Hepatocyte (in vitro differentiated cells): ENCODE results near the gene NXN. TPM values are rescaled to one million over a fixed set of nuclear protein-coding genes. Genes with fewer than 3 reads are reported as not detected.
"Not testable (repeated sequence)": the region's sequence is repeated elsewhere in the genome, so short reads cannot be mapped to it uniquely, and the experiment has no call there.

Experiments used
- DNase-seq: peaks from one replicate; pipeline ENCODE4 v3.0.0-alpha.2; 2016; ENCODE audit warnings: low spot score
- H2AFZ ChIP-seq: fragments of 200-600 bp; sonication (generic); 2 replicates; pipeline ENCODE4 v1.6.0; 2016; ENCODE audit warnings: antibody characterized with exemption, mild to moderate bottlenecking
- H3K27ac ChIP-seq: fragments of 200-600 bp; sonication (generic); 2 replicates; pipeline ENCODE4 v1.5.1; 2016; ENCODE audit warnings: mild to moderate bottlenecking
- H3K27me3 ChIP-seq: fragments of 200-600 bp; sonication (generic); 2 replicates; pipeline ENCODE4 v1.6.1; 2016
- H3K36me3 ChIP-seq: fragments of 200-600 bp; sonication (generic); replicated peaks from 2 replicates; pipeline ENCODE4 v1.5.1; 2016; ENCODE audit warnings: low read depth; ENCODE audit not compliant: insufficient read depth
- H3K4me1 ChIP-seq: fragments of 200-600 bp; sonication (generic); 2 replicates; pipeline ENCODE4 v1.5.1; 2016; ENCODE audit warnings: mild to moderate bottlenecking, moderate library complexity; ENCODE audit not compliant: insufficient read depth
- H3K4me2 ChIP-seq: fragments of 200-600 bp; sonication (generic); 2 replicates; pipeline ENCODE4 v1.6.0; 2016
- H3K4me3 ChIP-seq: fragments of 200-600 bp; sonication (generic); 2 replicates; pipeline ENCODE4 v1.5.1; 2016; ENCODE audit warnings: mild to moderate bottlenecking
- H3K79me2 ChIP-seq: fragments of 200-600 bp; sonication (generic); 2 replicates; pipeline ENCODE4 v1.6.0; 2017; ENCODE audit warnings: mild to moderate bottlenecking
- H3K9me2 ChIP-seq: fragments of 200-600 bp; sonication (generic); replicated peaks from 2 replicates; pipeline ENCODE4 v1.6.0; 2017; ENCODE audit warnings: mild to moderate bottlenecking; ENCODE audit not compliant: insufficient read depth
- H3K9me3 ChIP-seq: fragments of 200-600 bp; sonication (generic); 2 replicates; pipeline ENCODE4 v1.5.1; 2016; ENCODE audit warnings: low read depth, mild to moderate bottlenecking
- H4K20me1 ChIP-seq: fragments of 200-600 bp; sonication (generic); 2 replicates; pipeline ENCODE4 v1.6.0; 2016; ENCODE audit warnings: mild to moderate bottlenecking; ENCODE audit not compliant: insufficient read depth, poor library complexity, severe bottlenecking
- CTCF ChIP-seq: fragments of 200-600 bp; sonication (generic); IDR thresholded peaks from 2 replicates; pipeline ENCODE4 v1.5.1; 2016; ENCODE audit warnings: antibody characterized with exemption, mild to moderate bottlenecking; ENCODE audit not compliant: poor library complexity
- EZH2 ChIP-seq: fragments of 200-600 bp; sonication (generic); IDR thresholded peaks from 2 replicates; pipeline ENCODE4 v1.6.1; 2016; ENCODE audit warnings: antibody characterized with exemption, mild to moderate bottlenecking, borderline replicate concordance
- EZH2phosphoT487 ChIP-seq: fragments of 200-600 bp; sonication (generic); IDR thresholded peaks from one replicate; pipeline ENCODE4 v1.6.1; 2018; ENCODE audit warnings: antibody characterized with exemption, mild to moderate bottlenecking, low read depth, moderate library complexity; ENCODE audit not compliant: unreplicated experiment, severe bottlenecking
- WGBS: methylation state at CpG from one replicate; pipeline ENCODE4 v1.1.6; 2016; ENCODE audit warnings: low lambda C conversion rate; ENCODE audit errors: missing lambda C conversion rate; 5-methylcytosine and 5-hydroxymethylcytosine counted together
- polyA plus RNA-seq: library from polyadenylated mRNA; unstranded; fragments of >200 nt; fragmentation: Nextera tagmentation; extraction: Ambion mirVana; gene quantifications from 2 replicates; pipeline ENCODE4 v1.2.1, GENCODE V29; 2016
- total RNA-seq: library from RNA; depleted of rRNA; stranded (reverse); fragments of >200 nt; gene quantifications from 2 replicates; pipeline ENCODE4 v1.2.3, GENCODE V29; 2014

NXN gene
- total and polyA plus RNA-seq, 2 experiments from 2014 or later = 55.0 to 74.1 TPM

- no peaks in the 10 kb centered on the region for H3K9me2 ChIP-seq
- H3K9me3 ChIP-seq = no peaks in the 10 kb centered on the region
- 60% methylated on average over 30 of the region's 30 CpGs for WGBS
- peaks cover 73% of the 10 kb centered on the region for H3K79me2 ChIP-seq
- H3K4me3 ChIP-seq = no peak overlapping the region
- H3K27ac ChIP-seq = peak overlapping the region; percentile 85
- H3K27me3 ChIP-seq = no peaks in the 10 kb centered on the region
- H4K20me1 ChIP-seq = peaks cover 3% of the 10 kb centered on the region
- peaks cover 4% of the 10 kb centered on the region for H3K4me1 ChIP-seq
- H2AFZ ChIP-seq = no peak overlapping the region
- H3K36me3 ChIP-seq = no peaks in the 10 kb centered on the region
- TF ChIP-seq EZH2 (no peak), CTCF (no peak), EZH2phosphoT487 (no peak)
- peak overlapping the region; percentile 62 for H3K4me2 ChIP-seq
- peak; percentile 68 for DNase-seq
Observed at GRCh38 chr17:869567-870525, 109.7 kb downstream of the NXN start.

GRCh38 chr17:869086-869485, 110.5 kb downstream of the NXN start:
- H3K9me3 ChIP-seq = no peaks in the 10 kb centered on the region
- H3K4me1 ChIP-seq = peaks cover 4% of the 10 kb centered on the region
- peak; percentile 61 for DNase-seq
- peaks cover 70% of the 10 kb centered on the region for H3K79me2 ChIP-seq
- H3K27me3 ChIP-seq = no peaks in the 10 kb centered on the region
- H4K20me1 ChIP-seq = peaks cover 3% of the 10 kb centered on the region
- TF ChIP-seq CTCF (no peak), EZH2phosphoT487 (no peak), EZH2 (no peak)
- H2AFZ ChIP-seq = no peak overlapping the region
- peak overlapping the region; percentile 62 for H3K4me2 ChIP-seq
- H3K9me2 ChIP-seq = no peaks in the 10 kb centered on the region
- H3K27ac ChIP-seq = peak overlapping the region; percentile 85
- WGBS = 58% methylated on average over 7 of the region's 7 CpGs
- H3K4me3 ChIP-seq = no peak overlapping the region
- no peaks in the 10 kb centered on the region for H3K36me3 ChIP-seq

GRCh38 chr17:867896-868489, 111.6 kb downstream of the NXN start:
- Histone ChIP-seq H3K4me2 (no peak overlapping the region), H3K27me3 (no peaks in the 10 kb centered on the region), H3K9me3 (no peaks in the 10 kb centered on the region), H3K27ac (peak overlapping the region; percentile 85), H3K9me2 (no peaks in the 10 kb centered on the region), H2AFZ (no peak overlapping the region), H3K36me3 (no peaks in the 10 kb centered on the region), H3K79me2 (peaks cover 65% of the 10 kb centered on the region), H4K20me1 (peaks cover 3% of the 10 kb centered on the region), H3K4me3 (no peak overlapping the region), H3K4me1 (peaks cover 4% of the 10 kb centered on the region)
- 88% methylated on average over 13 of the region's 13 CpGs for WGBS
- no peak for DNase-seq
- no peak for TF ChIP-seq EZH2
- no peak for TF ChIP-seq EZH2phosphoT487
- no peak for TF ChIP-seq CTCF

- DNase-seq, H3K9me3 ChIP-seq, H4K20me1 ChIP-seq, H3K4me3 ChIP-seq, H2AFZ ChIP-seq, H3K4me1 ChIP-seq, H3K27me3 ChIP-seq, H3K4me2 ChIP-seq, H3K9me2 ChIP-seq, H3K36me3 ChIP-seq, H3K27ac ChIP-seq: not testable (repeated sequence)
- H3K79me2 ChIP-seq = peaks cover 66% of the 10 kb centered on the region
- 95% methylated on average over 8 of the region's 10 CpGs for WGBS
Observed at GRCh38 chr17:867238-867637, 112.3 kb downstream of the NXN start.
